Lower leg skin (tissue), 3 donors: ENCODE results near the gene MAST4.

Experiments used
- POLR2A ChIP-seq, 2 donors: fragments of 450-650 bp; IDR thresholded peaks; one replicate each; pipeline ENCODE4 v1.6.1; 2016 to 2017; ENCODE audit warnings: antibody characterized with exemption in 2 of 2, mild to moderate bottlenecking in 1 of 2, moderate library complexity in 1 of 2
- TF ChIP-seq, protein P1 (sequence below), 3 donors: fragments of 450-650 bp; IDR thresholded peaks; one replicate each; pipeline ENCODE4 v1.5.1; 2016; ENCODE audit warnings: antibody characterized with exemption in 3 of 3, mild to moderate bottlenecking in 3 of 3, moderate library complexity in 2 of 3

- TF ChIP-seq, protein P1, sequence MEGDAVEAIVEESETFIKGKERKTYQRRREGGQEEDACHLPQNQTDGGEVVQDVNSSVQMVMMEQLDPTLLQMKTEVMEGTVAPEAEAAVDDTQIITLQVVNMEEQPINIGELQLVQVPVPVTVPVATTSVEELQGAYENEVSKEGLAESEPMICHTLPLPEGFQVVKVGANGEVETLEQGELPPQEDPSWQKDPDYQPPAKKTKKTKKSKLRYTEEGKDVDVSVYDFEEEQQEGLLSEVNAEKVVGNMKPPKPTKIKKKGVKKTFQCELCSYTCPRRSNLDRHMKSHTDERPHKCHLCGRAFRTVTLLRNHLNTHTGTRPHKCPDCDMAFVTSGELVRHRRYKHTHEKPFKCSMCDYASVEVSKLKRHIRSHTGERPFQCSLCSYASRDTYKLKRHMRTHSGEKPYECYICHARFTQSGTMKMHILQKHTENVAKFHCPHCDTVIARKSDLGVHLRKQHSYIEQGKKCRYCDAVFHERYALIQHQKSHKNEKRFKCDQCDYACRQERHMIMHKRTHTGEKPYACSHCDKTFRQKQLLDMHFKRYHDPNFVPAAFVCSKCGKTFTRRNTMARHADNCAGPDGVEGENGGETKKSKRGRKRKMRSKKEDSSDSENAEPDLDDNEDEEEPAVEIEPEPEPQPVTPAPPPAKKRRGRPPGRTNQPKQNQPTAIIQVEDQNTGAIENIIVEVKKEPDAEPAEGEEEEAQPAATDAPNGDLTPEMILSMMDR (IDR thresholded peaks at IDR 0.05), result no peak
- TF ChIP-seq POLR2A (IDR thresholded peaks at IDR 0.05), result no peak
Measured at GRCh38 chr5:67106626-67107342, 510.6 kb downstream of the MAST4 start.
